DND-41 (cell line): Measurements from ENCODE around the gene ARHGAP22.

Experiments
- ATAC-seq: fragments of 200-7000 bp; cut with Tn5 transposase; 3 replicates; pipeline ENCODE4 v1.9.1; 2021; ENCODE audit warnings: low read depth; ENCODE audit not compliant: insufficient read depth
- DNase-seq: peaks from one replicate; pipeline ENCODE4 v3.0.0-alpha.2; 2020
- H2AFZ ChIP-seq: 2 replicates; pipeline ENCODE4 v1.6.0; 2012; ENCODE audit warnings: low read depth, low read length
- H3K27ac ChIP-seq: 2 replicates; pipeline ENCODE4 v1.5.1; 2012; ENCODE audit warnings: low read length, inconsistent platforms
- H3K27me3 ChIP-seq: fragments of 200-600 bp; sonication (generic); 2 replicates; pipeline ENCODE4 v1.6.0; 2012; ENCODE audit warnings: low read length, mild to moderate bottlenecking, inconsistent platforms; ENCODE audit not compliant: insufficient read depth, poor library complexity
- H3K36me3 ChIP-seq: 2 replicates; pipeline ENCODE4 v1.5.1; 2012; ENCODE audit warnings: low read length, inconsistent platforms; ENCODE audit not compliant: insufficient read depth
- H3K4me1 ChIP-seq: 2 replicates; pipeline ENCODE4 v1.5.1; 2012; ENCODE audit warnings: mild to moderate bottlenecking, low read length; ENCODE audit not compliant: insufficient read depth
- H3K4me2 ChIP-seq: 2 replicates; pipeline ENCODE4 v1.6.0; 2012; ENCODE audit warnings: mild to moderate bottlenecking, moderate library complexity, low read length, inconsistent platforms; ENCODE audit not compliant: insufficient read depth
- H3K4me3 ChIP-seq, 2 experiments: fragments of 200-600 bp in 1 of 2; shearing (Covaris generic) in 1 of 2; 2 replicates each; pipeline ENCODE4 v1.5.1; 2012 to 2016; ENCODE audit warnings: inconsistent platforms in 2 of 2, low read length in 2 of 2, mild to moderate bottlenecking in 2 of 2, low read depth in 1 of 2, moderate library complexity in 1 of 2
- H3K79me2 ChIP-seq: 2 replicates; pipeline ENCODE4 v1.6.0; 2012; ENCODE audit warnings: low read length, inconsistent platforms; ENCODE audit not compliant: insufficient read depth
- H3K9ac ChIP-seq: 2 replicates; pipeline ENCODE4 v1.6.0; 2012; ENCODE audit warnings: low read depth, mild to moderate bottlenecking, inconsistent platforms, low read length, moderate library complexity
- H3K9me3 ChIP-seq: 2 replicates; pipeline ENCODE4 v1.5.1; 2012; ENCODE audit warnings: low read length, moderate library complexity, mild to moderate bottlenecking, inconsistent platforms; ENCODE audit not compliant: insufficient read depth, severe bottlenecking
- H4K20me1 ChIP-seq: 2 replicates; pipeline ENCODE4 v1.6.0; 2012; ENCODE audit warnings: low read length; ENCODE audit not compliant: insufficient read depth
- CTCF ChIP-seq: IDR thresholded peaks from 2 replicates; pipeline ENCODE4 v1.5.1; 2012; ENCODE audit warnings: borderline replicate concordance, low read length, moderate library complexity, mild to moderate bottlenecking; ENCODE audit not compliant: poor library complexity, severe bottlenecking; ENCODE audit errors: extremely low read depth
- EZH2 ChIP-seq: IDR thresholded peaks from 3 replicates; pipeline ENCODE4 v1.6.1; 2012; ENCODE audit warnings: borderline replicate concordance, low read depth, mild to moderate bottlenecking, moderate library complexity, low read length, inconsistent platforms; ENCODE audit not compliant: severe bottlenecking

ARHGAP22 gene

GRCh38 chr10:48418189-48418788 lies 186.6 kb downstream of the ARHGAP22 start:
- H3K79me2 ChIP-seq: no peaks in the 10 kb centered on the region
- 0 out of 2 replicates have a peak, but pooled peaks cover 4% of the 10 kb centered on the region for H4K20me1 ChIP-seq
- no peak overlapping the region for H3K4me2 ChIP-seq
- H3K36me3 ChIP-seq: peaks cover 13% of the 10 kb centered on the region; the same call in 1 of the 2 replicates
- H3K4me1 ChIP-seq: no peaks in the 10 kb centered on the region
- no peak overlapping the region for H3K9ac ChIP-seq
- no peaks in the 10 kb centered on the region for H3K9me3 ChIP-seq
- no peak for DNase-seq
- no peak overlapping the region for H3K4me3 ChIP-seq
- H3K27me3 ChIP-seq: no peaks in the 10 kb centered on the region
- TF ChIP-seq EZH2 (no peak), CTCF (no peak)
- no peak overlapping the region for H2AFZ ChIP-seq
- no peak for ATAC-seq
- H3K27ac ChIP-seq: no peak overlapping the region

- DNase-seq (no peak), ATAC-seq (no peak)
- Histone ChIP-seq H3K79me2 (no peaks in the 10 kb centered on the region), H3K4me2 (no peak overlapping the region), H3K4me1 (no peaks in the 10 kb centered on the region), H3K4me3 (no peak overlapping the region), H3K27ac (no peak overlapping the region), H3K27me3 (no peaks in the 10 kb centered on the region), H3K9me3 (no peaks in the 10 kb centered on the region), H4K20me1 (0 out of 2 replicates have a peak, but pooled peaks cover 4% of the 10 kb centered on the region), H3K36me3 (peaks cover 23% of the 10 kb centered on the region; the same call in 1 of the 2 replicates), H2AFZ (no peak overlapping the region), H3K9ac (no peak overlapping the region)
- TF ChIP-seq EZH2: no peak
- TF ChIP-seq CTCF: no peak
Observed at GRCh38 chr10:48417374-48417773, 187.5 kb downstream of the ARHGAP22 start.

- H3K4me1 ChIP-seq: no peaks in the 10 kb centered on the region
- H3K4me3 ChIP-seq: no peak overlapping the region
- no peak for TF ChIP-seq EZH2
- TF ChIP-seq CTCF: no peak
- ATAC-seq (no peak), DNase-seq (no peak)
- no peak overlapping the region for H3K9ac ChIP-seq
- H3K9me3 ChIP-seq: no peaks in the 10 kb centered on the region
- no peaks in the 10 kb centered on the region for H3K27me3 ChIP-seq
- no peak overlapping the region for H3K4me2 ChIP-seq
- no peak overlapping the region for H2AFZ ChIP-seq
- peaks cover 29% of the 10 kb centered on the region for H3K36me3 ChIP-seq
- no peaks in the 10 kb centered on the region for H3K79me2 ChIP-seq
- no peak overlapping the region for H3K27ac ChIP-seq
- 0 out of 2 replicates have a peak, but pooled peaks cover 4% of the 10 kb centered on the region for H4K20me1 ChIP-seq
Observed at GRCh38 chr10:48416584-48417232, 188.2 kb downstream of the ARHGAP22 start.
